Putamen (tissue), 1 donor: ENCODE data around the gene PPP2R2C.
A peak's percentile ranks its signal among the peaks of the same experiment; 100 is the strongest.

ENCODE experiments used
- DNase-seq: peaks from one replicate; pipeline ENCODE4 v3.0.0-alpha.2; 2016; ENCODE audit warnings: low spot score

The PPP2R2C gene

GRCh38 chr4:6342530-6343293, 129.7 kb downstream of the PPP2R2C start:
- DNase-seq = peak; percentile 77

DNA sequence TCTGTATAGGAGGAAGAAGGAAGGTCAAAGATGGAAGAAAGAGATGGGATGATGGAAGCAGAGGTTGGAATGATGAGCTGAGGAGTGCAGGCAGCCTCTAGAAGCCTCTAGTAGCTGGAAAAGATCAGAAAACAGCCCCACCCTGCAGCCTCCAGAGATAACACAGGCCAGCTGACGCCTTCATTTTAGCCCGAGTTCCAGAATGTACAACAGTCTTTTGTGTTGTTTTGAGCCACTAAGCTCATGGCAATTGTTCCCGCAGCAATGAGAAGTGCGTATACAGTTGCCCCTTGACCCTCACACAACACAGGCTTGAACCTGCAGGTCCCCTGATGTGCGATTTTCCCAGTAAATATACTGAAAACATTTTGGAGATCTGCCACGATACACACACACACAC, 130.7 kb downstream of the PPP2R2C start:
- DNase-seq = no peak

DNA sequence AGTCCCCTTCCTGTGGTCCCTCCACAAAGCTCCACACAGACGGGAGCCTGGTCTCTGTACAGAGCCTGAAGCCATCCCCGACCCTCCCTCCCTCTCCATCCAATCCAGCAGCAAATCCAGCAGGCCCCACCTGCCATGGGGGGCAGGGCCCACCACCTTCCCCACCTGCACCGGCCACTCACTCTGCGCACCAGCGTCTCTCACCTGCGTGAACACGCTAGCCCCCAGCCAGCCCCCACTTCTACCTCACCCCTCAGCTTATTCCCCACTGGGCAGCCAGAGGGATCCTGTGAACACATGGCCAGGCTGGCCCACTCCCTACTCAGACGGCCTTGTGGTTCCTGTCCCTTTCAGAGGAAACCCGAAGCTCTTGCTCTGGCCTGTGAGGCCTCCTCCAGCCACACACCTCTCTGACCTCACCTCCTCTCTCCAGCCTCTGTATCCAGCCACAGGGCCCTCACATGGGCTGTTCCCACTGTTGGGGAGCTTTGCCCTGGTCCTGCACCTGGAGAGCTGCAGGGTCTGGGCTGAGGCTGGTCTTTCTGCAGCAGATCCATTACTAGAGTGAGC, 131.9 kb downstream of the PPP2R2C start:
- no peak for DNase-seq

- DNase-seq = no peak
Observed at GRCh38 chr4:6339818-6340445, 132.5 kb downstream of the PPP2R2C start.

DNA sequence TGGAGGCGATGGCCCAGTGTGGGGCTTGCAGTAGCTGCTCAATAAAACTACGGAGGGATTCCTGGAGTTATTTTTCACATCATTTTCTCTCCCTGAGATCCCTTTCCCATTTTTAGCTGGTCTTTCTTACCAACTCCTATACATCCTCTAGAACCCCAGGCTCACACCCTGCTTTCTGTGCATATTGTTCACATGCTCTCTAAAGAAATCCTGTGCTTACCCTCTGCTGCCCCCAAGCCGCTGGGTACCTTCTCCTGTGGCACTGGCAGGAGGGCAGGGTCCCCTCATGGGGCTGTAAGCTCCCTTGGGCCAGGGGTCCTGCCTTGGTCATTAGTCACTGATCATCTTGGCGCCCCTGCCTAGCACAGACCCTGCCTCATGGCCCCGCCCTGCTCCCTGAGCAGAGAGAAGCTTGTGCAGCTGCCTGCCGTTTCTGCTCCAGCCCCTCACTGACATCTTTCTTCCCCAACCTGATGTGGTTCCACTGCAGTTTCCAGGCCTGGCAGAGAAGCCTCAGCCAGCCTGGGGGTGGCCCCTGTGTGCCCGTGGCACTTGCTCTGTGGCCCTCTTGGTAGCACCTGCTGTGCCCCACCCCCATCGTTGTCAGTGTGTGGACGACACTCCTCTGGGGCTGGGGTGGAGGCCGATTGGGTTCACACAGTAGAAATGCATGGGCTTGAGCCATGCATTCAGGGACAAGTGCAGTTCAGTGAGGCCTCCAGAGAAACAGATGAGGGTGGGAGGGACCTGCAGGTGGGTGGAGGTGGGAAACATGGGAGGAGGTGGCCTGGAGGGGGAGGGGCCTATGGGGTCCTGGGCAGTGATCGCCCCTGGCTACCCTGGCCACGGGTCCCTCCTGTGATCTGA, 133.2 kb downstream of the PPP2R2C start:
- DNase-seq = no peak

GRCh38 chr4:6338175-6338950, 134.1 kb downstream of the PPP2R2C start:
- no peak for DNase-seq

DNA sequence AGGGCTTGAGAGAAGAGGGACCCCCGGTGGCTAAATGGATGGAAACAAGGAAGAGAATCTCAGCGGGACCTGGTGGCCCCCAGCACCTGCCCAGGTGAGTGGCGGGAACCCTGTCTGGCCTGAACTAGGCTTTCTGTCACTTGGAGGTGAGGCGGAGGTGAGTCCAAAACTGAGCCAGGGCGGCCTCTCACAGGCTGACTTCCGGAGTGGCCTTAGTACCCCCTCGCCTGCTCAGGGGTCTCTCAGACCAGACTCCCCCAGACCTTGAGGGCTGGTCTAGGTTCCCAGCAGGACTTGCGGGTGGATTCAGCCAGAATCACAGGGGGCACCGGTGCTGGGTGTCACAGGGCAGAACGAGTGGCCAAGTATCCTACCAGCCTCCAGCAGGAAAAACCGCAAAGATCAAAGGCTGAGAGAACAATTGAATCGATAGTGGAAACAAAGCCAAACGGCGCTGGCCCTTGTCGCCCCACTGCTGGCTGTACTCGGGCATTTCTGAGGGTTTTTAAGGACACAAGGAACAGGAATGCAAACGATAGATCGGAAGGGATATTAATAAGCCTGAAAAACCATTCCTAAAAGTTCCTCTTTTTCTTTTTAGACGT, 135.0 kb downstream of the PPP2R2C start:
- no peak for DNase-seq

DNA sequence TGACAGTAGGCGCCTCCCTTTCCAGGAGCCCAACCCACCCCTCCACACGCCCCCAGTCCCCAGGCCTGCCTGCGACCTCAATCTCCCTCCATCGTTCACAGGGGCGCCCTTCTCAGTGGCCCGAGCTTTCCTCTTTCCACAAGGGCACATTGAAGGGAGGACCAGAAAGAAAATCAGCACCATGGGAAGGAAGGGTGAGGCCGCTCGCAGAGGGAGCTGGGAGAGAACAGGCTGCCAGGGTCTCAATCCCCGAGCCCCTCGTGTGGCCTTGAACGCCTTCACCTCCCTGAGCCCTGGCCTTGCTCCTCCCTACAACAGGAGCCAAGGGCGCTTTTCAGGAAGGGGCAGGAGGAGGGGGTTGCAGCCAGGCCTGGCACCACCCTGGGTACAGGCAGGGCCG, 136.2 kb downstream of the PPP2R2C start:
- no peak for DNase-seq

DNA sequence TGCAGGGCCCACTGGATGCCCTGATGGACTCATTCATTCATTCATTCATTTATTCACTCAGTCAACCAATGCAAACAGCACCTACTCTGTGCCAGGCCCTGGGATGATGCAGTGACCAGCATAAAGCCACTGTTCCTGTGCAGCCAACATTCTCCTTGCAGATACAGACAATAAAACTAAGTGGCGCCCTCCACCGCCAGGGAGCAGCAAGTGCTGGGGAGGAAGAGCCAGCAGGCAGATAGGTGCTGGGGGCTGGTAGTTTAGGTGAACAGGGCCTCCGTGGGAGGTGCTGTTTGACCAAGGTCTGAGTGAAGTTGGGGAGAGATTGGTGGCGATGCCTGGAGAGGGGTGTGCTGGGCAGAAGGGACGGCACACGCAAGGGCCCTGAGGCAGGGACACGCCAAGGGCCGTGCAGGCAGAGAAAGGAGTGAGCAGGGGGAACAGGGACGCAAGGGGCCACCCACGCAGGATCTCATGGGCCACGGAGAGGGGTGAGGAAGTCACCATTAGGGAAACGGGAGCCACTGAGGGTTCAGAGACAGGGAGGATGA, 137.3 kb downstream of the PPP2R2C start:
- DNase-seq = no peak

DNA sequence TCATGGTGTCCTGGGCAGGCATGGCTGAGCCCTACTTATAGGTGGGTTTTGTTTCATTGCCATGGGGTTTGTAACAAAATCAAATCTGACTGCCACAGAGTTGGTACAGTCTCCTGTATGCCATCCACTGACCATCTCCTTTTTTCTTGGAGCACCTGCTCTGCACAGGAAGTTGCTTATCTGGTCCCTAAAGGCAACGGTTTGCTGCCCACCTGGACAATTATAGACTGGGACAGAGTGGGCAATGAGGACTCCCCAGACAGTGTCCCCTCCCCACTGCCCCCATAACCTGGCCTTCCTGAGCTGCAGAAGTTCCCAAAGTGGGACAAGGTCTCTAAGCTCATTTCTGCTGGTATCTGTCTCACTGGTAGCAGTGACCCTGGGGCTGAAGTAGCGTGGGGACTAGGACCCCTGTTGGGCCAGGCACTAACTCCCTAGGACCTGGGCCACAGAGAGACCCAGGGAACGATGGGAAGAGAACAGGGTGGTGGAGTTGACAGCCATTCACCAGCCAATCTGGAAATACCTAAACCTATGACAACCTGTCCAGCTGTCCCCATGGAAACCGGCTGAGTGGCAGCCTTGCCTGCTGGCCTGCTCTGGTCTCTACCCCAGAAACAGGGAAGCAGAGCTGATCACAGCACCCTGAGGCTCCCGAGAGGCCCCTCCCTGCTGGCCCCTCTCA, 138.1 kb downstream of the PPP2R2C start:
- no peak for DNase-seq

- no peak for DNase-seq
Observed at GRCh38 chr4:6333301-6334202, 138.9 kb downstream of the PPP2R2C start.

DNA sequence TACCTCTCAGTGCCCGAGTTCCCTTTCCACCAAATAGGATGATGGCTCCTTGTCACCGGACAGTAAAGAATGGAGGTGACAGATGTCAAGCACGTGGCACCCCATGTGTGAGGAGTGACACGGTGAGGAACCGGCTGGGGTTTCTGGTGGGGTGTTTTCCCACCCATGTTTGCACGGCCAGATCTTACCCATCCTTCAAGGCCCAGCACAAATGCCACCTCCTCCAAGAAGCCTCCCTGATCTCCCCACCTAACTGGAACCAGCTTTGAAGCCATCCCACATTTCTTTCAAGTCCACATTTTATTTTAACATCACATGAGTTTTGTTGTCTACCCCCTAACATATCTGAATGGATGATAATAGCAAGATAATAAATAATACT, 139.8 kb downstream of the PPP2R2C start:
- no peak for DNase-seq

DNA sequence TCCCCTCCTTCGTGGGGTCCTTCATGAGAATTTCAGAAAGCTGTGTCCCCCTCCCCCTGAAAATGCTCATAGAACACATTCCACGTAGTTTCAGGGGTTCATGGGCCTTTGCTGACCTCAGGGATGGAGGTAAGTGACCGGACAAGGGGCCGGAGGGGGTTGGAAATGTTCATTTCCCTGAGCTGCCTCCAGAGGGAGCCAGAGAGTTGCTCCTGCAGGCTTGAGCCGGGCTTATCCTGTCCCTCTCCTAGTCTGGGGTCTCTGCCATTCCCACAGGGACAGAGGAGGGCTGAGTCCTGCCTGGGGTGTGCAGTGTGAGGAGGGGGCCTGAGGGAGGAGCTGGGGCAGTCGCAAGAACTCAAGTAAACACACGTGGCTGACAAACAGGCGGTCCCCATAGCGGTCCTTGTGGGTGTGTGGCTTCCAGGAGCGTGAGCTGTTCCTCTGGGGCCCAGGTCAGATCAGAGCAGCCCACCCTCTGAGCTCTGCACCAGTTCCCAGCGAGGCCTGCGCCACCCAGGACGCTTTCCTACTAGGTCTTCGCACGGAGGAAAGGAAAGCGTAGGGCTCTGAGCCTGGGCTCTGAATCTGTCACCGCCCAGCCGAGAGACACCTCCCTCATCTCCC, 140.3 kb downstream of the PPP2R2C start:
- no peak for DNase-seq

DNA sequence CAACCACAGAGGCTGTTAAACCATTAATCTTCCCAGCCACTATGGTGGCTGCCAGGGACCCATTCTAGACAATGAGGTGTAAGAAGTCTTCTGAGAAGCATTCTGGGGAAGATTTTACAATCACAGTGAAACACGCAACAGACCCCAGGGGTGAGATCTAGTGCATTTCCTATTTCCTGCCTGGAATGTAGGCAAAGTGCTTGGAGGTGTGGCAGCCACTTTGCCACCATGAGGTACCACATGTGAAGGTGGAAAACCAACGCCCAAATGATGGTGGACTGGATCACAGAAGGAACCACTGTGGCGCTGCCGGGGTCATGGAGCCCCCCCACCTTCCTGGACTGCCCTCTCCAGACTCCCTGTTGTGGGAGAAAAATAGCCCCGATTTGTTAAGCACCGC, 140.9 kb downstream of the PPP2R2C start:
- no peak for DNase-seq

DNA sequence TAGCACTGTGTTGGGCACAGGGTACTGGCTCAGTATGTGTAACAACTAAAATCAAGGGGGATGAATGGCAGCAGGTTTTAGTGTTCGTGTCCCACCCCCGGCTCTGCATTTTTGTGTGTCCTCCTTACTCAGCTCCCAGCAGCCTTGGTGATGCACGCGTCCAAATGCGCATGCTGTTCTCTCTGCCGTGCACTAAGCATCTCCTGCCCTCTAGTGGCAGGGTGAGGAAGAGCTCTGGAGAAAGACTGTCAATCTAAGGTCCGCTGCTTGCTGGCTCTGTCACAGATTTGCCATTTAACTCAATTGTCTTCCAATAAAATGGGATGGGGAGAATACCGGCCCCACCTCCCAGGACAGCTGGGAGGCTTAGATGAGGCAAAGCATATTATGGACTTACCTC, 141.4 kb downstream of the PPP2R2C start:
- no peak for DNase-seq

GRCh38 chr4:6330384-6330767, 142.0 kb downstream of the PPP2R2C start:
- DNase-seq = no peak

DNA sequence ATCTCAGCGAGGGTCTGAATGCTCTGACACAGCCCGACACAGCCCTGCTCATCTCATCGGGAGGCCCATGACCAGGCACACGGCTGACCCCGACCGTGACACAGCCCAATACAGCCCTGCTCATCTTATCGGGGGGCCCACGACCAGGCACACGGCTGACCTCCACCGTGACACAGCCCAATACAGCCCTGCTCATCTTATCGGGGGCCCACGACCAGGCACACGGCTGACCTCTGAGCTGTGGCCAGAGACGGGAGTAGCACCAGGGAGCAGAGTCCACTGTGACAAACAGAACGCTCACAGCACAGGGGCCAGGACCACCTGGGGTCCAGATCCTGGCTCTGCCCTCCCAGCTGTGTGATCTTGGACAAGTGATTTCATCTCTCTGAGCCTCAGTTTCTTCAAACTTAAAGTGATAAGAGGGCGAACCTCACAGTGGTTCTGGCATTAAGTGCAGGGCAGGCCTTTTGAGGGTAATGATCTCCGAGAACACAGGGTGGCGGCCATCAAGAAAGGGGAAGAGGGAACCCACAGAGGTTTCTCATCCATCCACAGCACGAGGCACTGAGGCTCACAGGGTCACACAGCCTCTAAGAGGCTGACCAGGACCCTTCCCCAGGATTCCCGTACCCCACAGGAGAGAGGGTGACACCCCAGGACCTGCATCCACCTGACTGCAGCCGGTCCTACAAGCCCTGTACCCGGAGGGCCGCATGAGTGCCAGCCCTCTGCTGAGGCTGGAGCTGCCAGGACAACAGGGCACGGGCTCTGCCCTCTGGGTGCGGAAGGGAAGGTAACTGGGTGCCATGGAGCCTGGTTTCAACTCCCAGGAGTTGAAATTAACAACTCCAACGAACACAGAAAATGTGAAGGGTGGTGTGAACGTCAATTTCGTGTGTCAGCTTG, 142.7 kb downstream of the PPP2R2C start:
- DNase-seq = no peak

- no peak for DNase-seq
Observed at GRCh38 chr4:6328526-6328925, 143.9 kb downstream of the PPP2R2C start.
